Chondrocyte (in vitro differentiated cells): ENCODE measurements around the gene ZBED6. TPM values are rescaled to one million over a fixed set of nuclear protein-coding genes. Genes with fewer than 3 reads are reported as not detected.
A peak's percentile ranks its signal among the peaks of the same experiment; 100 is the strongest.

Source experiments
- DNase-seq: peaks from one replicate; pipeline ENCODE4 v3.0.0; 2021; ENCODE audit warnings: mixed read lengths, low spot score
- H3K27ac Mint-ChIP-seq: one replicate; pipeline ENCODE4 v1.8.0; 2021; ENCODE audit warnings: mild to moderate bottlenecking, moderate library complexity, mixed read lengths; ENCODE audit not compliant: unreplicated experiment
- H3K27me3 Mint-ChIP-seq: 2 replicates; pipeline ENCODE4 v1.8.0; 2021; ENCODE audit warnings: low read depth, mixed read lengths
- H3K36me3 Mint-ChIP-seq: 2 replicates; pipeline ENCODE4 v1.8.0; 2021; ENCODE audit warnings: low read depth, mixed read lengths
- H3K4me1 Mint-ChIP-seq: 2 replicates; pipeline ENCODE4 v1.8.0; 2021; ENCODE audit warnings: low read depth, mild to moderate bottlenecking, mixed read lengths
- H3K4me3 Mint-ChIP-seq: one replicate; pipeline ENCODE4 v1.8.0; 2021; ENCODE audit warnings: mild to moderate bottlenecking, moderate library complexity, mixed read lengths; ENCODE audit not compliant: unreplicated experiment
- H3K9me3 Mint-ChIP-seq: 2 replicates; pipeline ENCODE4 v1.8.0; 2021; ENCODE audit warnings: low read depth, mixed read lengths
- total RNA-seq: library from RNA; stranded (reverse); gene quantifications from 3 replicates; pipeline ENCODE4 v1.2.1, GENCODE V29; 2021
- TF ChIP-seq, protein P1 (sequence below): fragments of 200-600 bp; sonication (generic); IDR thresholded peaks from 2 replicates; pipeline ENCODE4 v1.5.0; 2021; ENCODE audit warnings: antibody characterized with exemption, mild to moderate bottlenecking, moderate library complexity

The ZBED6 gene
- total RNA-seq, 1 donor from 2014 or later: 40.3 TPM

DNA sequence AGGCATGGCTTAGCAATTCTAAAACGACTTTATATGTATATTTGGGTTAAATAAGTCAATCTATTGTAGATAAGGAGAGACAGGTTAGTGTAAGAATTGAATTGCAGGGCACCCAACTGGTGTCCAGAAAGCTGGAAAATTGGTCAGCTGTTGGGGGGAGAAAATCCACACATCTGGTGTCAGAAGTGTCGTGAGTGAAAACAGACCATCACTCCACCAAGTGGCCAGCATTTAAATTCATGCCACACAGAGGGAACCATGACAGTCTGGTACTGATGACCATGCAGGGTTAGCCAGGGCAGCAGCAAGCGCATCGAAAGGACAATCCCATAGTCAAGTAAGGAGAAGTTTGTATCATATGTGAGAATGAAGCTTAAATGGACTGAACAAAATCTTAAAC lies 18.8 kb upstream of the ZBED6 start:
- H3K27me3 Mint-ChIP-seq: no peaks in the 10 kb centered on the region
- H3K9me3 Mint-ChIP-seq: no peaks in the 10 kb centered on the region
- no peaks in the 10 kb centered on the region for H3K36me3 Mint-ChIP-seq
- TF ChIP-seq, protein P1, sequence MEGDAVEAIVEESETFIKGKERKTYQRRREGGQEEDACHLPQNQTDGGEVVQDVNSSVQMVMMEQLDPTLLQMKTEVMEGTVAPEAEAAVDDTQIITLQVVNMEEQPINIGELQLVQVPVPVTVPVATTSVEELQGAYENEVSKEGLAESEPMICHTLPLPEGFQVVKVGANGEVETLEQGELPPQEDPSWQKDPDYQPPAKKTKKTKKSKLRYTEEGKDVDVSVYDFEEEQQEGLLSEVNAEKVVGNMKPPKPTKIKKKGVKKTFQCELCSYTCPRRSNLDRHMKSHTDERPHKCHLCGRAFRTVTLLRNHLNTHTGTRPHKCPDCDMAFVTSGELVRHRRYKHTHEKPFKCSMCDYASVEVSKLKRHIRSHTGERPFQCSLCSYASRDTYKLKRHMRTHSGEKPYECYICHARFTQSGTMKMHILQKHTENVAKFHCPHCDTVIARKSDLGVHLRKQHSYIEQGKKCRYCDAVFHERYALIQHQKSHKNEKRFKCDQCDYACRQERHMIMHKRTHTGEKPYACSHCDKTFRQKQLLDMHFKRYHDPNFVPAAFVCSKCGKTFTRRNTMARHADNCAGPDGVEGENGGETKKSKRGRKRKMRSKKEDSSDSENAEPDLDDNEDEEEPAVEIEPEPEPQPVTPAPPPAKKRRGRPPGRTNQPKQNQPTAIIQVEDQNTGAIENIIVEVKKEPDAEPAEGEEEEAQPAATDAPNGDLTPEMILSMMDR: peak; percentile 62
- H3K4me1 Mint-ChIP-seq: no peaks in the 10 kb centered on the region
- no peak overlapping the region for H3K4me3 Mint-ChIP-seq
- H3K27ac Mint-ChIP-seq: no peak overlapping the region
- no peak for DNase-seq

DNA sequence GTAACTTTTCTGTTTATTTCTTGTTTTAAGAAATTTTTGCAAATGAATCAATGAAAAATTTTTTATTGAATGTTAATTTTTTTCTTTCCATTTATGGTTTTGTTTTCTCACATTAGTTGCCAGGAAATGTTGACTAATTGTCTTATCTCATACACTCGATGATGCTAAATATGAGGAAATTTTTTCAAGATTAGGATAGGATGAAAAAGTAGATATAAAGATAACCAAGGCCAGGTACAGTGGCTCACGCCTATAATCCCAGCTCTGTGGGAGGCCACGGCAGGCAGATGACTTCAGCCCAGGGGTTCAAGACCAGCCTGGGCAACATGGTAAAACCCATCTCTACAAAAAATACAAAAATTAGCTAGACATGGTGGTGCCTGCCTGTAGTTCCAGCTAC lies 17.8 kb upstream of the ZBED6 start:
- no peak for DNase-seq
- Mint-ChIP-seq H3K4me3 (no peak overlapping the region), H3K9me3 (no peaks in the 10 kb centered on the region), H3K4me1 (no peaks in the 10 kb centered on the region), H3K27me3 (no peaks in the 10 kb centered on the region), H3K36me3 (no peaks in the 10 kb centered on the region), H3K27ac (no peak overlapping the region)
- TF ChIP-seq, protein P1: no peak

DNA sequence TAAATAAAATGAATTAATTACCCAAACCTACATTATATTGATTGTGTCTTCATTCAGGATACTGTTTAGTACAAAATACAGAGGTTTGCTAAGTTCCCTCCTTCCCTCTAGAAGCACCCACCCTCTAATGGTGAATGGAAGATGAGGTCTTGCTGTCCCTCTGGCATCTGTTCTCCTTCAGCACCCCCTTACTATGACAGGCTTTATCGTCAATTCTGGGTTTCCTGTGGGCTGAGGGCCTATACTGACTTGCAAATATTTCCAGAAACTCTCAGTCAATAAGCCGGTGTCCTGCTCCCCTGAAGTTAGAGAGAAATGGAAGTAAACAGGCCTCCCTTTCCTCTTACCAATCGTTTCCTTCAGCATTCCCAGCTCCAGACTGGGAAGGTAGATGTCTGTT lies 17.3 kb upstream of the ZBED6 start:
- Mint-ChIP-seq H3K4me3 (no peak overlapping the region), H3K27ac (no peak overlapping the region)

DNA sequence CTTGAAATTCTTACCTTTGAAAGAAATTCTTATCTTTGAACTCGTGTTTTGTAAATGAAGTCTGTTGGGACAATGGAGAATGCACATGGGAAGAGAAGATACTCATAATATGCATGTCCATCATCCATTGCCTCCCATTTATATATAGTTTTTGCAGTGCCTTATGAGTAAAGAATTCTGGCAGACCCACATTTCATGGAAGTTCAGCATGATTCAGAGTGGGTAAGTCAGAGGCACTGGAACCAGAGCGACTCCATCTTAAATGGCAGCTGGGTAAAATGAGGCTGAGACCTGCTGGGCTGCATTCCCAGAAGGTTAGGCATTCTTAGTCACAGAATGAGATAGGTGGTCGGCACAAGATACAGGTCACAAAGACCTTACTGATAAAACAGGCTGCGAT lies 16.6 kb upstream of the ZBED6 start:
- TF ChIP-seq, protein P1: no peak
- no peak for DNase-seq
- Mint-ChIP-seq H3K4me1 (no peaks in the 10 kb centered on the region), H3K9me3 (no peaks in the 10 kb centered on the region), H3K4me3 (no peak overlapping the region), H3K27ac (no peak overlapping the region), H3K27me3 (no peaks in the 10 kb centered on the region), H3K36me3 (no peaks in the 10 kb centered on the region)

More for the DNA sequence above, 17.3 kb upstream of the ZBED6 start:
- Mint-ChIP-seq H3K27me3 (no peaks in the 10 kb centered on the region), H3K36me3 (no peaks in the 10 kb centered on the region), H3K4me1 (no peaks in the 10 kb centered on the region), H3K9me3 (no peaks in the 10 kb centered on the region)
- TF ChIP-seq, protein P1: no peak
- no peak for DNase-seq

DNA sequence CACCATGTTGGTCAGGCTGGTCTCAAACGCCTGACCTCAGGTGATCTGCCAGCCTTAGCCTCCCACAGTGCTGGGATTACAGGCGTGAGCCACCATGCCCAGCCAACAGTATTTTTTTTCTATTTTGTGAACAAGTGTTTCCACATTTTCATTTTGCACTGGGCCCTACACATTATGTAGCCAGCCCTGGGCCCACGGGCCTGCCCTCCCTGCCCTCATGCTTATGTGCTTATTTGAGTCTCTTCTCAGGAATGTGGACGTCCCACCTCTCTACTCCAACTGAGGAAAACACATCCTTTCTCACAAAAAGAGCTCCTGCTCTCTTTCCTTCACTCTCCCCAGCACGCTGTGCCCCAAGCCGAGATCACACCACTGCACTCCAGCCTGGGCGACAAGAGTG lies 13.5 kb upstream of the ZBED6 start:
- DNase-seq: no peak
- TF ChIP-seq, protein P1: no peak
- Mint-ChIP-seq H3K27me3 (no peaks in the 10 kb centered on the region), H3K9me3 (no peaks in the 10 kb centered on the region), H3K4me1 (no peaks in the 10 kb centered on the region), H3K36me3 (no peaks in the 10 kb centered on the region), H3K27ac (no peak overlapping the region), H3K4me3 (no peak overlapping the region)
